LHCN-M2 (cell line): ENCODE measurements around the gene HSPA1L. TPM values are rescaled to one million over a fixed set of nuclear protein-coding genes. Genes with fewer than 3 reads are reported as not detected.
"Not testable (repeated sequence)": the region's sequence is repeated elsewhere in the genome, so short reads cannot be mapped to it uniquely, and the experiment has no call there.

Source experiments
- DNase-seq: peaks from one replicate; pipeline ENCODE4 v3.0.0-alpha.2; 2012; ENCODE audit warnings: low read depth
- total RNA-seq: library from RNA; depleted of rRNA; stranded (reverse); fragments of >200 nt; gene quantifications from 2 replicates; pipeline ENCODE4 v1.2.3, GENCODE V29; 2014

HSPA1L gene
- total RNA-seq, 1 experiment from 2014 or later = 1.5 TPM

GRCh38 chr6:31837369-31838113 is 22.5 kb upstream of the HSPA1L start:
- DNase-seq = no peak

GRCh38 chr6:31836474-31837368 is 21.6 kb upstream of the HSPA1L start:
- peak; percentile 69 for DNase-seq

GRCh38 chr6:31836047-31836473 is 21.0 kb upstream of the HSPA1L start:
- DNase-seq = no peak

GRCh38 chr6:31834367-31835250 is 19.5 kb upstream of the HSPA1L start:
- peak; percentile 89 for DNase-seq

GRCh38 chr6:31831350-31832215 is 16.5 kb upstream of the HSPA1L start:
- DNase-seq = no peak

- DNase-seq = no peak
These were observed 15.8 kb upstream of the HSPA1L start for GRCh38 chr6:31830886-31831335.

GRCh38 chr6:31829633-31830283 is 14.7 kb upstream of the HSPA1L start:
- DNase-seq = peak; percentile 52

- peak; percentile 100 for DNase-seq
These were observed 12.4 kb upstream of the HSPA1L start, which contains the start of gene HSPA1B for GRCh38 chr6:31827286-31828079. TSS of gene HSPA1B (plus strand) at chr6:31827738. CDS start at chr6:31827951, 213 bp downstream.

- no peak for DNase-seq
These were observed 11.8 kb upstream of the HSPA1L start for GRCh38 chr6:31826793-31827285.

GRCh38 chr6:31825553-31825952 is 10.5 kb upstream of the HSPA1L start:
- no peak for DNase-seq

- not testable (repeated sequence) for DNase-seq
These were observed 8.6 kb upstream of the HSPA1L start for GRCh38 chr6:31823592-31824196.

- DNase-seq = peak; percentile 79
These were observed 7.1 kb upstream of the HSPA1L start for GRCh38 chr6:31822036-31822821.

- peak; percentile 64 for DNase-seq
These were observed 6.4 kb upstream of the HSPA1L start for GRCh38 chr6:31821301-31822035.

- DNase-seq = not testable (repeated sequence)
These were observed 5.3 kb upstream of the HSPA1L start for GRCh38 chr6:31820399-31820798.

- no peak for DNase-seq
These were observed 4.8 kb upstream of the HSPA1L start for GRCh38 chr6:31819871-31820299.

- not testable (repeated sequence) for DNase-seq
These were observed 2.9 kb upstream of the HSPA1L start for GRCh38 chr6:31817929-31818511.
